Panc1 (cell line): ENCODE results near the gene KCNQ4. TPM values are rescaled to one million over a fixed set of nuclear protein-coding genes. Genes with fewer than 3 reads are reported as not detected.

Source experiments
- ATAC-seq: fragments of 200-7000 bp; cut with Tn5 transposase; 2 replicates; pipeline ENCODE4 v1.9.1; 2020; ENCODE audit warnings: mild to moderate bottlenecking, moderate library complexity
- Bru-seq: library from RNA; stranded (reverse); fragments of 400-500 nt; gene quantifications from one replicate; lab custom pipeline; 2021; lab: Mats Ljungman, UMichigan
- BruChase-seq, 2 experiments: library from RNA; stranded (reverse); fragments of 400-500 nt; gene quantifications; one replicate each; lab custom pipeline; 2021; lab: Mats Ljungman, UMichigan
- BruUV-seq: library from RNA; stranded (reverse); fragments of 400-500 nt; replicated peaks from 2 replicates; lab custom pipeline; 2021; lab: Mats Ljungman, UMichigan
- CTCF ChIA-PET: fragments of 300-600 bp; sonication (Branson Sonifier 250); formaldehyde crosslinking; loops from one replicate; lab custom pipeline; 2022; ENCODE audit warnings: antibody characterized with exemption; lab: Charles Lee
- POLR2A ChIA-PET: fragments of 300-600 bp; sonication (Branson Sonifier 250); formaldehyde crosslinking; loops from one replicate; lab custom pipeline; 2022; ENCODE audit warnings: antibody characterized with exemption; lab: Charles Lee
- DNase-seq: peaks from one replicate; pipeline ENCODE4 v3.0.0-alpha.2; 2010; ENCODE audit warnings: low read depth, low spot score
- H3K27ac ChIP-seq: 2 replicates; pipeline ENCODE4 v1.5.1; 2011; ENCODE audit warnings: mild to moderate bottlenecking, low read length, inconsistent platforms
- H3K27me3 ChIP-seq: fragments of 200-500 bp; sonication (Bioruptor generic); 2 replicates; pipeline ENCODE4 v1.6.0; 2014; ENCODE audit warnings: low read length, inconsistent platforms; ENCODE audit not compliant: control insufficient read depth, insufficient read depth
- H3K36me3 ChIP-seq: fragments of 200-500 bp; sonication (Bioruptor generic); 2 replicates; pipeline ENCODE4 v1.5.1; 2014; ENCODE audit warnings: inconsistent platforms, mild to moderate bottlenecking, low read length, moderate library complexity; ENCODE audit not compliant: control insufficient read depth, insufficient read depth
- H3K4me1 ChIP-seq: 2 replicates; pipeline ENCODE4 v1.5.1; 2011; ENCODE audit warnings: inconsistent platforms, mild to moderate bottlenecking, low read length, moderate library complexity; ENCODE audit not compliant: control insufficient read depth, insufficient read depth
- H3K4me3 ChIP-seq, 2 experiments: 2 replicates each; pipeline ENCODE4 v1.5.1; 2011 to 2012; ENCODE audit warnings: low read depth in 2 of 2, low read length in 2 of 2, mild to moderate bottlenecking in 2 of 2, inconsistent platforms in 1 of 2, moderate library complexity in 1 of 2
- H3K9me3 ChIP-seq: fragments of 200-500 bp; sonication (Bioruptor generic); 2 replicates; pipeline ENCODE4 v1.5.1; 2014; ENCODE audit warnings: low read depth, mild to moderate bottlenecking, inconsistent platforms, low read length, moderate library complexity; ENCODE audit not compliant: control insufficient read depth, insufficient read depth
- CTCF ChIP-seq: fragments of 450-650 bp; IDR thresholded peaks from 2 replicates; pipeline ENCODE4 v1.5.1; 2017; ENCODE audit warnings: mild to moderate bottlenecking
- POLR2AphosphoS5 ChIP-seq: IDR thresholded peaks from 2 replicates; pipeline ENCODE4 v1.6.1; 2012; ENCODE audit warnings: mild to moderate bottlenecking, low read depth, low read length, moderate library complexity
- SIN3A ChIP-seq: IDR thresholded peaks from 2 replicates; pipeline ENCODE4 v1.6.1; 2012; ENCODE audit warnings: low read depth, mild to moderate bottlenecking, low read length, moderate library complexity, borderline replicate concordance; ENCODE audit not compliant: insufficient read depth
- TCF7L2 ChIP-seq: IDR thresholded peaks from 2 replicates; pipeline ENCODE4 v1.6.1; 2011; ENCODE audit warnings: mild to moderate bottlenecking, low read depth, low read length, inconsistent platforms
- in situ Hi-C: cut with HindIII; loops from 2 replicates; pipeline ENCODE4 v1.10.0; 2016; ENCODE audit warnings: low sequenced_read_pairs, low pct_unique_long_range_greater_than_20kb
- intact Hi-C: fragments of 100-400 bp; cut with micrococcal nuclease; formaldehyde crosslinking; loops from one replicate; pipeline ENCODE4 v1.10.0; 2022; ENCODE audit not compliant: unreplicated experiment
- long read RNA-seq: library from polyadenylated mRNA; unstranded; transcript quantifications from one replicate; pipeline ENCODE4 v2.0.0, GENCODE V29; 2021; ENCODE audit not compliant: unreplicated experiment
- polyA plus RNA-seq: library from polyadenylated mRNA; unstranded; fragments of >200 nt; gene quantifications from one replicate; pipeline ENCODE4 v1.2.1, GENCODE V29; 2012; ENCODE audit warnings: missing spikeins; ENCODE audit not compliant: insufficient read length
- total RNA-seq: library from RNA; stranded (reverse); gene quantifications from one replicate; pipeline ENCODE4 v1.2.1, GENCODE V29; 2021; ENCODE audit not compliant: unreplicated experiment
- TF ChIP-seq, protein P1 (sequence below), 2 experiments: IDR thresholded peaks; 2 replicates each; pipeline ENCODE4 v1.6.1; 2011 to 2012; ENCODE audit warnings: low read depth in 2 of 2, control low read depth in 1 of 2, low read length in 1 of 2, mild to moderate bottlenecking in 1 of 2, moderate library complexity in 1 of 2; ENCODE audit not compliant: insufficient read depth in 1 of 2

The KCNQ4 gene
- total RNA-seq: 2.6 TPM
- 5.2 TPM for polyA plus RNA-seq
- percentile 40 among the genes with signal in this experiment for Bru-seq, nascent RNA
- percentile 41 among the genes with signal in this experiment for BruChase-seq, experiment 1, labeled RNA remaining after a 2-hour chase
- percentile 37 among the genes with signal in this experiment for BruChase-seq, experiment 2, labeled RNA remaining after a 6-hour chase
- long read RNA-seq, full-length matches to known transcripts: 2 of 4 reads
- long read RNA-seq, partial matches to known transcripts: 0 of 4 reads
- long read RNA-seq, other reads (novel, unspliced or antisense): 2 of 4 reads

GRCh38 chr1:40783001-40783905 lies at the start of gene KCNQ4:
TSS of gene KCNQ4 (plus strand) at chr1:40783787. CDS start at chr1:40784094, 307 bp downstream.
- H3K4me3 ChIP-seq: peak within 1 kb of the TSS; percentile 32 to 45
- CTCF ChIA-PET: interaction anchor here (0.5 to 1.5 kb wide), 4 partner anchors 9 to 92 kb away, joined by 3 to 10 read pairs (median 4); partner anchors contain the start of gene NFYC
- ATAC-seq (peak; percentile 40), DNase-seq (no peak)
- H3K27ac ChIP-seq: peak within 1 kb of the TSS; percentile 34; the same call in 1 of the 2 replicates
- no peaks in the 10 kb centered on the region for H3K9me3 ChIP-seq
- H3K27me3 ChIP-seq: no peaks in the 10 kb centered on the region
- intact Hi-C loops: loop anchor here (5.0 kb wide), 1 partner anchor 64 kb away; no protein-coding TSS in a partner anchor
- no peaks in the 10 kb centered on the region for H3K36me3 ChIP-seq
- POLR2A ChIA-PET: no interaction called here
- peaks cover 23% of the 10 kb centered on the region for H3K4me1 ChIP-seq
- in situ Hi-C loops: no loop called here
- BruUV-seq: no TSS peak
- TF ChIP-seq POLR2AphosphoS5 (no peak), CTCF (no peak), TCF7L2 (no peak), SIN3A (no peak)
- TF ChIP-seq, protein P1, sequence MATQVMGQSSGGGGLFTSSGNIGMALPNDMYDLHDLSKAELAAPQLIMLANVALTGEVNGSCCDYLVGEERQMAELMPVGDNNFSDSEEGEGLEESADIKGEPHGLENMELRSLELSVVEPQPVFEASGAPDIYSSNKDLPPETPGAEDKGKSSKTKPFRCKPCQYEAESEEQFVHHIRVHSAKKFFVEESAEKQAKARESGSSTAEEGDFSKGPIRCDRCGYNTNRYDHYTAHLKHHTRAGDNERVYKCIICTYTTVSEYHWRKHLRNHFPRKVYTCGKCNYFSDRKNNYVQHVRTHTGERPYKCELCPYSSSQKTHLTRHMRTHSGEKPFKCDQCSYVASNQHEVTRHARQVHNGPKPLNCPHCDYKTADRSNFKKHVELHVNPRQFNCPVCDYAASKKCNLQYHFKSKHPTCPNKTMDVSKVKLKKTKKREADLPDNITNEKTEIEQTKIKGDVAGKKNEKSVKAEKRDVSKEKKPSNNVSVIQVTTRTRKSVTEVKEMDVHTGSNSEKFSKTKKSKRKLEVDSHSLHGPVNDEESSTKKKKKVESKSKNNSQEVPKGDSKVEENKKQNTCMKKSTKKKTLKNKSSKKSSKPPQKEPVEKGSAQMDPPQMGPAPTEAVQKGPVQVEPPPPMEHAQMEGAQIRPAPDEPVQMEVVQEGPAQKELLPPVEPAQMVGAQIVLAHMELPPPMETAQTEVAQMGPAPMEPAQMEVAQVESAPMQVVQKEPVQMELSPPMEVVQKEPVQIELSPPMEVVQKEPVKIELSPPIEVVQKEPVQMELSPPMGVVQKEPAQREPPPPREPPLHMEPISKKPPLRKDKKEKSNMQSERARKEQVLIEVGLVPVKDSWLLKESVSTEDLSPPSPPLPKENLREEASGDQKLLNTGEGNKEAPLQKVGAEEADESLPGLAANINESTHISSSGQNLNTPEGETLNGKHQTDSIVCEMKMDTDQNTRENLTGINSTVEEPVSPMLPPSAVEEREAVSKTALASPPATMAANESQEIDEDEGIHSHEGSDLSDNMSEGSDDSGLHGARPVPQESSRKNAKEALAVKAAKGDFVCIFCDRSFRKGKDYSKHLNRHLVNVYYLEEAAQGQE (IDR thresholded peaks at IDR 0.05; ENCODE audit: insufficient read depth in 1 of 2, low read depth in 2 of 2, low read length in 1 of 2): no peak

GRCh38 chr1:40734882-40735628 lies 48.5 kb upstream of the KCNQ4 start:
- no peak overlapping the region for H3K4me3 ChIP-seq
- TF ChIP-seq CTCF: no peak
- TF ChIP-seq TCF7L2: no peak
- TF ChIP-seq, protein P1 (IDR thresholded peaks at IDR 0.05; ENCODE audit: insufficient read depth in 1 of 2, low read depth in 2 of 2, low read length in 1 of 2): no peak
- no peak for DNase-seq
- no TSS peak for BruUV-seq
- ATAC-seq: no peak
- POLR2A ChIA-PET: interaction anchor here (0.6 kb wide), 1 partner anchor 17 kb away, joined by 3 read pairs; no protein-coding TSS in a partner anchor
- H3K27ac ChIP-seq: no peak overlapping the region
- intact Hi-C loops: no loop called here
- H3K4me1 ChIP-seq: peaks cover 5% of the 10 kb centered on the region; the same call in 1 of the 2 replicates
- no peaks in the 10 kb centered on the region for H3K27me3 ChIP-seq
- in situ Hi-C loops: no loop called here
- CTCF ChIA-PET: no interaction called here
- peaks cover 4% of the 10 kb centered on the region; the same call in 1 of the 2 replicates for H3K36me3 ChIP-seq
- no peaks in the 10 kb centered on the region for H3K9me3 ChIP-seq
